Thymus (tissue), 11 donors: Measurements from ENCODE around the gene VWA3A. TPM values are rescaled to one million over a fixed set of nuclear protein-coding genes. Genes with fewer than 3 reads are reported as not detected.
"Not testable (repeated sequence)": the region's sequence is repeated elsewhere in the genome, so short reads cannot be mapped to it uniquely, and the experiment has no call there.

Experiments
- DNase-seq, 9 donors: peaks; one replicate each; pipeline ENCODE4 v3.0.0-alpha.2; 2013; ENCODE audit warnings: low spot score in 9 of 9, low read depth in 6 of 9, missing footprints in 1 of 9
- H3K27ac ChIP-seq, 2 donors: one replicate each; pipeline ENCODE4 v1.5.1; 2013; ENCODE audit warnings: control low read depth in 1 of 2, low read depth in 1 of 2, low read length in 1 of 2, mild to moderate bottlenecking in 1 of 2, moderate library complexity in 1 of 2
- H3K27me3 ChIP-seq, 2 donors: one replicate each; pipeline ENCODE4 v1.5.1; 2013; ENCODE audit warnings: low read length in 1 of 2; ENCODE audit not compliant: control insufficient read depth in 2 of 2, insufficient read depth in 1 of 2
- H3K36me3 ChIP-seq, 2 donors: one replicate each; pipeline ENCODE4 v1.5.1; 2013; ENCODE audit warnings: low read length in 1 of 2, mild to moderate bottlenecking in 1 of 2, moderate library complexity in 1 of 2; ENCODE audit not compliant: control insufficient read depth in 2 of 2, insufficient read depth in 2 of 2
- H3K4me1 ChIP-seq, 2 donors: one replicate each; pipeline ENCODE4 v1.5.1; 2013; ENCODE audit warnings: low read length in 2 of 2; ENCODE audit not compliant: control insufficient read depth in 2 of 2, insufficient read depth in 2 of 2
- H3K4me3 ChIP-seq, 2 donors: one replicate each; pipeline ENCODE4 v1.5.1; 2013; ENCODE audit warnings: low read length in 2 of 2, control low read depth in 1 of 2, mild to moderate bottlenecking in 1 of 2
- H3K9me3 ChIP-seq, 2 donors: one replicate each; pipeline ENCODE4 v1.5.1; 2013; ENCODE audit warnings: low read length in 1 of 2, mild to moderate bottlenecking in 1 of 2; ENCODE audit not compliant: control insufficient read depth in 2 of 2, insufficient read depth in 1 of 2
- WGBS: extraction: QIAGEN DNeasy Blood & Tissue Kit; methylation state at CpG from one replicate; pipeline ENCODE4 v1.1.7; 2013; 5-methylcytosine and 5-hydroxymethylcytosine counted together
- polyA plus RNA-seq: library from polyadenylated mRNA; stranded (reverse); fragments of 200-250 nt; gene quantifications from one replicate; pipeline ENCODE4 v1.2.3, GENCODE V29; 2013
- total RNA-seq: library from RNA; stranded (reverse); fragments of 120-200 nt; gene quantifications from one replicate; pipeline ENCODE4 v1.2.4, GENCODE V29; 2013
- donor health status: healthy.

VWA3A gene
- total and polyA plus RNA-seq, 2 donors = 0.09 to 0.18 TPM

- H3K36me3 ChIP-seq = no peaks in the 10 kb centered on the region
- H3K9me3 ChIP-seq = no peaks in the 10 kb centered on the region
- 93% methylated on average over 1 of the region's 1 CpG for WGBS
Observed at GRCh38 chr16:22103441-22103840, 11.1 kb downstream of the VWA3A start.

GRCh38 chr16:22109258-22109898, 17.0 kb downstream of the VWA3A start:
- peak in 1 of 9 donors; percentile 4 for DNase-seq
- H3K9me3 ChIP-seq = no peaks in the 10 kb centered on the region
- no peaks in the 10 kb centered on the region for H3K4me1 ChIP-seq
- H3K27ac ChIP-seq = no peak overlapping the region
- WGBS = 35% methylated on average over 4 of the region's 4 CpGs
- H3K4me3 ChIP-seq = no peak overlapping the region
- H3K36me3 ChIP-seq = no peaks in the 10 kb centered on the region
- no peaks in the 10 kb centered on the region for H3K27me3 ChIP-seq

More at GRCh38 chr16:22103441-22103840, 11.1 kb downstream of the VWA3A start:
- Histone ChIP-seq H3K4me3 (no peak overlapping the region), H3K4me1 (no peaks in the 10 kb centered on the region), H3K27ac (no peak overlapping the region), H3K27me3 (no peaks in the 10 kb centered on the region)
- no peak for DNase-seq

GRCh38 chr16:22111629-22112028, 19.3 kb downstream of the VWA3A start:
- not testable (repeated sequence) for H3K9me3 ChIP-seq, H3K4me3 ChIP-seq, H3K27ac ChIP-seq, H3K4me1 ChIP-seq, H3K27me3 ChIP-seq, DNase-seq, H3K36me3 ChIP-seq
- 94% methylated on average over 5 of the region's 5 CpGs for WGBS

GRCh38 chr16:22116095-22116700, 23.9 kb downstream of the VWA3A start:
- Histone ChIP-seq H3K27me3 (no peaks in the 10 kb centered on the region), H3K27ac (no peak overlapping the region), H3K36me3 (no peaks in the 10 kb centered on the region), H3K4me1 (no peaks in the 10 kb centered on the region), H3K4me3 (no peak overlapping the region), H3K9me3 (no peaks in the 10 kb centered on the region)
- no peak for DNase-seq
- WGBS = 98% methylated on average over 2 of the region's 2 CpGs

- Histone ChIP-seq H3K4me1 (no peaks in the 10 kb centered on the region), H3K27me3 (no peaks in the 10 kb centered on the region), H3K9me3 (no peaks in the 10 kb centered on the region), H3K36me3 (no peaks in the 10 kb centered on the region), H3K27ac (no peak overlapping the region), H3K4me3 (no peak overlapping the region)
- WGBS = over 99% methylated on average over 2 of the region's 2 CpGs
- DNase-seq = no peak
Observed at GRCh38 chr16:22117609-22118008, 25.3 kb downstream of the VWA3A start.

GRCh38 chr16:22120440-22120839, 28.1 kb downstream of the VWA3A start:
- Histone ChIP-seq H3K27me3 (no peaks in the 10 kb centered on the region), H3K4me3 (no peak overlapping the region), H3K27ac (no peak overlapping the region), H3K9me3 (no peaks in the 10 kb centered on the region), H3K36me3 (no peaks in the 10 kb centered on the region), H3K4me1 (no peaks in the 10 kb centered on the region)
- DNase-seq = no peak
- 98% methylated on average over 3 of the region's 3 CpGs for WGBS

- Histone ChIP-seq H3K4me1 (no peaks in the 10 kb centered on the region), H3K27ac (no peak overlapping the region), H3K4me3 (no peak overlapping the region), H3K36me3 (no peaks in the 10 kb centered on the region), H3K27me3 (no peaks in the 10 kb centered on the region), H3K9me3 (no peaks in the 10 kb centered on the region)
- DNase-seq = no peak
Observed at GRCh38 chr16:22122239-22122638, 29.9 kb downstream of the VWA3A start.

GRCh38 chr16:22123146-22123545, 30.8 kb downstream of the VWA3A start:
- Histone ChIP-seq H3K27ac (no peak overlapping the region), H3K4me3 (no peak overlapping the region), H3K36me3 (no peaks in the 10 kb centered on the region), H3K4me1 (no peaks in the 10 kb centered on the region), H3K27me3 (no peaks in the 10 kb centered on the region), H3K9me3 (no peaks in the 10 kb centered on the region)
- no peak for DNase-seq
- WGBS = 48% methylated on average over 3 of the region's 3 CpGs

GRCh38 chr16:22123759-22124490, 31.6 kb downstream of the VWA3A start:
- H3K4me3 ChIP-seq = no peak overlapping the region
- DNase-seq = no peak
- no peaks in the 10 kb centered on the region for H3K4me1 ChIP-seq
- no peaks in the 10 kb centered on the region for H3K36me3 ChIP-seq
- 99% methylated on average over 7 of the region's 7 CpGs for WGBS
- no peak overlapping the region for H3K27ac ChIP-seq
- H3K9me3 ChIP-seq = no peaks in the 10 kb centered on the region
- no peaks in the 10 kb centered on the region for H3K27me3 ChIP-seq
